GM12892 (cell line): Measurements from ENCODE around the gene NUB1.

Source experiments
- POLR2A ChIP-seq: IDR thresholded peaks from 2 replicates; pipeline ENCODE4 v1.6.1; 2011; ENCODE audit warnings: low read depth, low read length, control low read depth
- TAF1 ChIP-seq: IDR thresholded peaks from 2 replicates; pipeline ENCODE4 v1.6.1; 2011; ENCODE audit warnings: low read depth, mild to moderate bottlenecking, control low read depth, low read length, borderline replicate concordance

DNA sequence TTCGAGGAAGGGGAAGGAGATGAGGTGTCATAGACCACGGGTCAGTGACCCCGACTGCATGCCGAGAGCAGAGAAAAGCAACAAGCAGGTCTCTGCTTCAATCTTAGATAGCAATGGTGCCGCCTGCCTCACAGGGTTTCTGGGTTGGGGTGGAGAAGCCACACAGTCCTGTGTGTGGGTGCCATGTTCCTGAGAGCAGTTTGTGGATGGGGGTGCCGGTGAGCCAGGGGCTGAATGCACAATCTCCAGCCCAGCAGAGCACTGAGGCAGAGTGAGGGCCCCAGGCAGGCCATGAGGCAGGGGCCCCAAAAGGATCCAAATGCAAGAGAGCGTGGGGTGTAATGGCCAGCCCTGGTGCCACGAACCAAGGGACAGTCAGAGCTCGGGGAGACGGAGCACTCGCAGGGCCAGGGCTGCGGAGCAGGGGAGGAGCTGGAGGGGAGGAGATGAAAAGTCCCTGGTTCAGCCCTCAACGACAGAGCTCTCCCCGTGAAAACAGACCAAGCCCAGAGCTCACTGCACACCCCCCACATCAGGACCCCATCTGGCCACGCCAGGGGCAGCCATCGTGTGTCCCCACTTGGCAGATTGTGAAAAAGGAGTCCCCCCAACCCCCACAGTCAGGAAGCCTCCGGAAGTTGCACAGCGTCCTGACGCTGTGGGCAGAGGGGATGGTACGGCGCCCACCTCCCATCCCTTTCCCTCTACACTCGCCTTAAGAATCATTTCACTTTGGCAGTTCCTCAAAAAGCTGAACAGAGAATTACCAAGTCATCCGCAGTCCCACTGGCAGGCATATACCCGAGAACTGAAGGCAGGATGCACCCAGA, 48.4 kb downstream of the NUB1 start:
- TF ChIP-seq TAF1 (no peak), POLR2A (no peak)
